Caki2 (cell line): ENCODE results near the gene VCL. TPM values are rescaled to one million over a fixed set of nuclear protein-coding genes. Genes with fewer than 3 reads are reported as not detected.

Experiments used
- DNase-seq: peaks from one replicate; pipeline ENCODE4 v3.0.0-alpha.2; 2015; ENCODE audit warnings: low read depth
- in situ Hi-C: cut with HindIII; loops from 2 replicates; pipeline ENCODE4 v1.10.0; 2016; ENCODE audit warnings: low sequenced_read_pairs, low pct_unique_long_range_greater_than_20kb, mixed read lengths
- total RNA-seq: library from RNA; depleted of rRNA; stranded (reverse); fragments of >200 nt; shearing (Covaris generic); gene quantifications from 2 replicates; pipeline ENCODE4 v1.2.3, GENCODE V29; 2014; ENCODE audit warnings: low replicate concordance; rRNA removed

Gene VCL
- total RNA-seq, 1 experiment from 2014 or later: 96.6 TPM

DNA sequence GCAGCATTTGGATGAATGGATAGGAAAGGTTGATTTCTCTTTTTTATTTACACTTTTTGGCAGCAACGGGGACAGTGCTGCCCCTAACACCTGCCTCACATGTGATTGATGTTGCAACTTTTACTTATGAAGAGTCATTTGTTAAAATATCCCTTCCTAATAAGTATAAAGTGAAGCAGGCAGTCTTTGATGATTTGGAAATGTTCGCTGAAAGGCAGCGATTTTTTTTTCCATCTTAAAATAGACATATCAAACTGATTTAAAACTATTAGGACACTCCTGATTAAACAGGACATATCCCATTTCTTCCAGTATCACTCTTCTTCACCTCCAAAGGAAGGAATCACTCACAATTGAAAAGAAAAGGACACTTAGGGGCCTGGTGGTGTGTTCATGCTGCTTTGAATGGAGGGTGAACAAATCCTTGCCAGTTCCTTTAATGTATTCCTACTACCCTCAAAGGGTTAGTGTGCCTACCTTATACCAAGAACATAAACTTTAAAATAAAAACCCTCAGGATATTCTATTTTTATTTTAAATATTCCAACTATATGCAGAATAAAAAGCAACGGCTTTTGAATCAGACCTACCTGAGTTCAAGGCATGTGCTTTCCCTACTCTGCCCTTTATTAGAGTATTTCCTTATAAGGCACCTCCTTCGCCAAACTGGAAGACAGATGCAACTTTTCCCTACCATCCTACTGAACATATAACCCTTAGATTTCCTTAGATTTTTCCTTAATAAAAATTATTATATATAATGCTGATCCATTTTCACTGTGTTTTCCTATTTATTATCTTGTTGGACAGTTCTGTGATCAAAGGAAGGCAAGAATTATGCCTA lies 154.2 kb downstream of the VCL start:
- in situ Hi-C loops: no loop called here
- no peak for DNase-seq

- no peak for DNase-seq
- in situ Hi-C loops: no loop called here
Observed at GRCh38 chr10:74153123-74153522, 155.2 kb downstream of the VCL start.

DNA sequence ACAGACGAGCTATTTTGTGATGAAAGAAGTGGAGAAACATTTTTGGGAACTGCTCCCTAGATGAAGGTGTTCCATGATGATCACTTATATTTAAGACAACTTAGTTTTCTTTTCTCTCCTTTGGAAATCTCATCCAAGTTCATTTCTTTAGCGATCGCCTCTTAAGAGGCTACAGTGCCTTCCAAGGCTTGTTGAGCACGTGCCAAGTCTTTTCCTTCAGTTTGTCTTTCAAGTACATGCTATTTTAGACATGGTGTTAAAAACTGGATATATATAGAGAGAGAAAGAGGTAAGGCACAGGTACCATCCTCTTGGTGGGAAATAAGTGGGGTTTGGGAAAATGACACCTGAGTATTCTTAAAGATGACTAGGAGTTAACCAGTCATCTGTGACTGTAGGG lies 155.8 kb downstream of the VCL start:
- in situ Hi-C loops: no loop called here

GRCh38 chr10:74156919-74157289 lies 159.0 kb downstream of the VCL start:
- in situ Hi-C loops: no loop called here
- DNase-seq: no peak

More for the DNA sequence above, 155.8 kb downstream of the VCL start:
- DNase-seq: no peak

- in situ Hi-C loops: no loop called here
- DNase-seq: no peak
Observed at GRCh38 chr10:74160013-74160412, 162.1 kb downstream of the VCL start.

DNA sequence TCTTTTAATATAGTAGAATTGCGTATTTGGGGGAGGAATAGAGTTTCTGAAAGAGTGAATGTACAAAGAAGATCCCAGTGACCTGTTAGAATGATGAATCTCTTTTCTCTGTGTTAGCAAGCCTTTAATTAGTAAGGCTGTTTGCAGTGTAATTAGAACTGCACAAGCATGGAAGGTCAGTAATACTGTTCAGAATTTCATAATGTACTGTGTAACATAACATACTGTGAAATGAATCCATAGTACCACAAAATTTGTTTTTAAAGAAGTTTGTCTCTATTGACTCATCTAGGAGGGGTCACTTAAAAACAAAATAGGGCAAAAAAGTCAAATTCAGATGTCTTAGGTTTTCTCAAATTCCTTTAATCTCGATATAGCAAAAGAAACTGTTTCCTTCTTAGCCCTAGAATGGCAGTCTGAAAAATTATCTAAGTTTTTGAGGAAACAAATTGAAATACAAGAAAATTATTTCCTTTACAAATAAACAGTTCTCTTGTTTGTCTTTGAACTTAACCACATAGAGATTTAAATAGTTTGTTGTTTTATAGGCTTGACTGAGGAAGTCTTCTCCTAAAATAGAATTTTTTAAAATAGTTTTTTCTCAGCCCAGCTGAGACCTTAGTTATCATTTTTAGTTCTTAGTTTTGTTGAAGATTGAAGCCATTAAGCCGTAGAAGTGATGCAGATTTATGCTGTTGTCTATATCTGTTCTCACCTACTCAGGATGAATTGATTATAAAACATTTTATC lies 165.6 kb downstream of the VCL start:
- DNase-seq: no peak
- in situ Hi-C loops: no loop called here

GRCh38 chr10:74164716-74165529 lies 167.0 kb downstream of the VCL start:
- in situ Hi-C loops: no loop called here
- DNase-seq: no peak

- in situ Hi-C loops: no loop called here
- DNase-seq: no peak
Observed at GRCh38 chr10:74165530-74165901, 167.6 kb downstream of the VCL start.

DNA sequence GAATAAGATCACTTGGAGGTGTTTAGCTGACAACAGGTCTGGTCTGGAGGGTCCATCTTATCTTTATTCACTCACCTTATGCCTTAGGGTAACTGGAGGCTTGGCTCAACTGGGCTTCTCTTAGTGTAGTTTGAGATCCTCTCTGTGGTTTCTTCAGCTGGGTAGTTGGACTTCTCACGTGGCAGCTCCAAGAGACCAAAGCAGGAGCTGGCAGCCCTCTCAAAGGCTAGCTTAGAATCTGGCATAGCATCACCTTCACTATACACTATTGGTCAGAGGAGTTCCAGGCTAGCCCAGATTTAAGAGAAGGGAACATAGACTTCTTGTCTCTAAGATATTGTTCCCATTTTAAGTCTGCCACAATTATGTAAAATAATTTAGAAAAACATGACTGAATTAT lies 169.5 kb downstream of the VCL start:
- no peak for DNase-seq
- in situ Hi-C loops: no loop called here

Other genes starting within 250 kb of the VCL start
- 54.0 and 109 TPM in 2 replicates for gene CHCHD1, start 216.1 kb upstream of the VCL start, total RNA-seq
- 22.8 and 52.3 TPM in 2 replicates for gene ZSWIM8, start 212.5 kb upstream of the VCL start, total RNA-seq
- 1.2 and 26.2 TPM in 2 replicates for gene NDST2, start 186.5 kb upstream of the VCL start, total RNA-seq
- 20.1 and 22.2 TPM in 2 replicates for gene CAMK2G, start 123.6 kb upstream of the VCL start, total RNA-seq
- 27.6 and 31.4 TPM in 2 replicates for gene PLAU, start 87.0 kb upstream of the VCL start, total RNA-seq
- 4.7 and 5.8 TPM in 2 replicates for gene AP3M1, start 152.7 kb downstream of the VCL start, total RNA-seq
- gene ADK, start 153.1 kb downstream of the VCL start, total RNA-seq: 26.5 and 39.8 TPM in 2 replicates